ENCODE results near the gene ASCC3.
"Not testable (repeated sequence)": the region's sequence is repeated elsewhere in the genome, so short reads cannot be mapped to it uniquely, and the experiment has no call there.

ASCC3 gene

GRCh38 chr6:100745419-100746041 lies 135.6 kb downstream of the ASCC3 start:
- ATAC-seq (ENCODE audit: low read depth) (no peak), DNase-seq (ENCODE audit: low spot score) (no peak)
- TF ChIP-seq, protein P1, sequence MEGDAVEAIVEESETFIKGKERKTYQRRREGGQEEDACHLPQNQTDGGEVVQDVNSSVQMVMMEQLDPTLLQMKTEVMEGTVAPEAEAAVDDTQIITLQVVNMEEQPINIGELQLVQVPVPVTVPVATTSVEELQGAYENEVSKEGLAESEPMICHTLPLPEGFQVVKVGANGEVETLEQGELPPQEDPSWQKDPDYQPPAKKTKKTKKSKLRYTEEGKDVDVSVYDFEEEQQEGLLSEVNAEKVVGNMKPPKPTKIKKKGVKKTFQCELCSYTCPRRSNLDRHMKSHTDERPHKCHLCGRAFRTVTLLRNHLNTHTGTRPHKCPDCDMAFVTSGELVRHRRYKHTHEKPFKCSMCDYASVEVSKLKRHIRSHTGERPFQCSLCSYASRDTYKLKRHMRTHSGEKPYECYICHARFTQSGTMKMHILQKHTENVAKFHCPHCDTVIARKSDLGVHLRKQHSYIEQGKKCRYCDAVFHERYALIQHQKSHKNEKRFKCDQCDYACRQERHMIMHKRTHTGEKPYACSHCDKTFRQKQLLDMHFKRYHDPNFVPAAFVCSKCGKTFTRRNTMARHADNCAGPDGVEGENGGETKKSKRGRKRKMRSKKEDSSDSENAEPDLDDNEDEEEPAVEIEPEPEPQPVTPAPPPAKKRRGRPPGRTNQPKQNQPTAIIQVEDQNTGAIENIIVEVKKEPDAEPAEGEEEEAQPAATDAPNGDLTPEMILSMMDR (IDR thresholded peaks at IDR 0.05; ENCODE audit: poor library complexity, severe bottlenecking): no peak
- Histone ChIP-seq H3K27me3 (ENCODE audit: insufficient read depth, poor library complexity, severe bottlenecking) (no peaks in the 10 kb centered on the region), H3K4me3 (ENCODE audit: severe bottlenecking) (no peak overlapping the region), H3K9me3 (ENCODE audit: severe bottlenecking) (no peaks in the 10 kb centered on the region), H3K27ac (ENCODE audit: poor library complexity, severe bottlenecking) (no peak overlapping the region), H3K36me3 (ENCODE audit: low read depth) (peaks cover 18% of the 10 kb centered on the region), H3K4me1 (ENCODE audit: insufficient read depth, poor library complexity, severe bottlenecking) (no peaks in the 10 kb centered on the region)

- Histone ChIP-seq H3K27me3 (ENCODE audit: insufficient read depth, poor library complexity, severe bottlenecking) (no peaks in the 10 kb centered on the region), H3K4me1 (ENCODE audit: insufficient read depth, poor library complexity, severe bottlenecking) (no peaks in the 10 kb centered on the region), H3K9me3 (ENCODE audit: severe bottlenecking) (no peaks in the 10 kb centered on the region), H3K4me3 (ENCODE audit: severe bottlenecking) (no peak overlapping the region), H3K27ac (ENCODE audit: poor library complexity, severe bottlenecking) (no peak overlapping the region), H3K36me3 (ENCODE audit: low read depth) (peaks cover 8% of the 10 kb centered on the region; the same call in 1 of the 2 replicates)
- ATAC-seq (ENCODE audit: low read depth): no peak
- TF ChIP-seq, protein P1 (IDR thresholded peaks at IDR 0.05; ENCODE audit: poor library complexity, severe bottlenecking): no peak
- no peak for DNase-seq (ENCODE audit: low spot score)
Observed at GRCh38 chr6:100740439-100740838, 140.7 kb downstream of the ASCC3 start.

- H3K4me3 ChIP-seq (ENCODE audit: severe bottlenecking); H3K36me3 ChIP-seq (ENCODE audit: low read depth); H3K27me3 ChIP-seq (ENCODE audit: insufficient read depth, poor library complexity, severe bottlenecking); H3K4me1 ChIP-seq (ENCODE audit: insufficient read depth, poor library complexity, severe bottlenecking); ATAC-seq (ENCODE audit: low read depth); H3K9me3 ChIP-seq (ENCODE audit: severe bottlenecking); H3K27ac ChIP-seq (ENCODE audit: poor library complexity, severe bottlenecking); DNase-seq (ENCODE audit: low spot score): not testable (repeated sequence)
Observed at GRCh38 chr6:100737720-100738119, 143.4 kb downstream of the ASCC3 start.

DNA sequence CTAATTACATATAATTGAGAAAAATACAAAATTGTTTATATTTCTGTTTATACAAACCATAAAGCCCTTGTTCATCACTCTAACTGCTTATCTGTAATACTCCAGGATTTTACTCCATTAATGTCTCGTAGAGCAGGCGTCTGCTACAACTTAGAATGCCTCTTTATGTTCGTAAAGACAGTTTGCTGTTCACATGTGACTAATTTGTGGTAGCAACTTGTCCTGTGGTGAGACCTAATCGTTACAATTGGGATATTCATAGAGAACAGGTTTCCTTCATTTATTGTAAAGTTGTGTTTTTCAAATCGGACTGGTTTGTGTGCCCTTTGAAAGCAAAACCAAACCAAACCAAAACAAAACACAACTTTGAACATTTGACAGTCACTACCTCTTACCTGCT lies 149.7 kb downstream of the ASCC3 start:
- Histone ChIP-seq H3K27me3 (ENCODE audit: insufficient read depth, poor library complexity, severe bottlenecking) (no peaks in the 10 kb centered on the region), H3K27ac (ENCODE audit: poor library complexity, severe bottlenecking) (no peak overlapping the region), H3K4me1 (ENCODE audit: insufficient read depth, poor library complexity, severe bottlenecking) (no peaks in the 10 kb centered on the region), H3K36me3 (ENCODE audit: low read depth) (0 out of 2 replicates have a peak, but pooled peaks cover 4% of the 10 kb centered on the region), H3K4me3 (ENCODE audit: severe bottlenecking) (no peak overlapping the region), H3K9me3 (ENCODE audit: severe bottlenecking) (no peaks in the 10 kb centered on the region)
- ATAC-seq (ENCODE audit: low read depth) (no peak), DNase-seq (ENCODE audit: low spot score) (no peak)
- TF ChIP-seq, protein P1 (IDR thresholded peaks at IDR 0.05; ENCODE audit: poor library complexity, severe bottlenecking): no peak

- 0 out of 2 replicates have a peak, but pooled peaks cover 4% of the 10 kb centered on the region for H3K36me3 ChIP-seq (ENCODE audit: low read depth)
- no peak for DNase-seq (ENCODE audit: low spot score)
- no peak overlapping the region for H3K27ac ChIP-seq (ENCODE audit: poor library complexity, severe bottlenecking)
- TF ChIP-seq, protein P1 (IDR thresholded peaks at IDR 0.05; ENCODE audit: poor library complexity, severe bottlenecking): no peak
- H3K4me3 ChIP-seq (ENCODE audit: severe bottlenecking): no peak overlapping the region
- no peak for ATAC-seq (ENCODE audit: low read depth)
- no peaks in the 10 kb centered on the region for H3K27me3 ChIP-seq (ENCODE audit: insufficient read depth, poor library complexity, severe bottlenecking)
- H3K4me1 ChIP-seq (ENCODE audit: insufficient read depth, poor library complexity, severe bottlenecking): no peaks in the 10 kb centered on the region
- H3K9me3 ChIP-seq (ENCODE audit: severe bottlenecking): no peaks in the 10 kb centered on the region
Observed at GRCh38 chr6:100730001-100730980, 150.8 kb downstream of the ASCC3 start.
